GM18498 (cell line): Measurements from ENCODE around the gene AMFR.
A peak's percentile ranks its signal among the peaks of the same experiment; 100 is the strongest.

Experiments used
- ATAC-seq: cut with Tn5 transposase; IDR thresholded peaks from one replicate; pipeline ENCODE4 v1.9.1; 2021; ENCODE audit warnings: mild to moderate bottlenecking, moderate library complexity; ENCODE audit not compliant: unreplicated experiment

The AMFR gene

GRCh38 chr16:56424791-56425438, 430 bp downstream of the AMFR start:
- peak; percentile 45 for ATAC-seq

DNA sequence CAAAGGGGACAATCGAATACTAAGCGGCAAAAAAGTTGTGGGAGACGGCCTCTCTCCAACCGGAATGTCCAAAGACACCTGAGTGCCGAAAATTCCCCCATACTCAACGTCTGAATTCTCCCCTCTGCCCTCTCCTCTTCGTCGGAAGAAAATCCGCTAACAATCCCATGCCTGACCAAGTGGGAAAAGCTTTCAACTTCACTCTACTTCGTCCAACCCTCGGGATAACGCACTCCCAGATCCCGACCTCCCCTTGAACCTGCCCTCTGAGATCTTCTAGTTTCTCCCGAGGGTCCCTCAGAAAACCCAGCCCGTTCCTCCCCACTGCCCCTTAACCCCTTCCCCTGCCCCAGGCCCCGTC, 961 bp downstream of the AMFR start:
- no peak for ATAC-seq

DNA sequence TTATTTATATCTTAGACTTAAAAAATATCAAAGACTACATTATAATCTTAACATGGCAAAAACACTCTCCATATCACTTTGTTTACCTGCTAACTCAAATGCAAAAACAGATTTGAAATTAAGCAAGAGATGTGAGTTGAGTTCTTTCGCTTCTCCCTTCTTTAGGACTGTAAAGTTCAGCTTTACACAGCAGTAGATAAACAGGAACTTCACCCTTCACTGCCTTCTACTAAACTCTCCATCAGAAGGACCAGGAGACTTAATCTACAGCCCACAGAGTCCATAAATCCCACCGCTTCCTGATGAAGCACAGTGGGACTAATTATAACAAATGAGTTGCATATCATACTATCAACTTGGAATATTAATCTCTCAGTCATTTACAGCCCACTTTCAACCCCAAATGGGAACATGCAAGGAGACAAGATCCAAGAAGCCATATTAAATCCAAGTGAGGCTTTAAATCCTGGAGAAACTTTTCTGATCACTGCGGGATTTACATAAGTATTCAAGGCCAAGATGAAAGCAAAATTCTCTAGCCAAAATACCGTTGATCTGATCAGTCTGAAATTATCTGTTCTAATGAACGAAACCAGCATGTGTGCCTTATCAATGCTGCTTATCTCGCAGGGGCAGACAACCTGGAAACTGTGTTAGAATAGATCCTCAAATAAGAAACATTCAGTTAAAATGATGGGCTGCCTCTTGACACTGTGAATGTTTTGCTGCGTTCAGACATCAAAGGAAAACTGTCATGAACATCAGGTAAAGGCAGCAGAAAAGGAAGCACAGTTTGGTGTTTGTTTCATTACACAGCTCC, 1.6 kb downstream of the AMFR start:
- ATAC-seq, result no peak

- ATAC-seq, result no peak
Observed at GRCh38 chr16:56422896-56423441, 2.4 kb downstream of the AMFR start.

DNA sequence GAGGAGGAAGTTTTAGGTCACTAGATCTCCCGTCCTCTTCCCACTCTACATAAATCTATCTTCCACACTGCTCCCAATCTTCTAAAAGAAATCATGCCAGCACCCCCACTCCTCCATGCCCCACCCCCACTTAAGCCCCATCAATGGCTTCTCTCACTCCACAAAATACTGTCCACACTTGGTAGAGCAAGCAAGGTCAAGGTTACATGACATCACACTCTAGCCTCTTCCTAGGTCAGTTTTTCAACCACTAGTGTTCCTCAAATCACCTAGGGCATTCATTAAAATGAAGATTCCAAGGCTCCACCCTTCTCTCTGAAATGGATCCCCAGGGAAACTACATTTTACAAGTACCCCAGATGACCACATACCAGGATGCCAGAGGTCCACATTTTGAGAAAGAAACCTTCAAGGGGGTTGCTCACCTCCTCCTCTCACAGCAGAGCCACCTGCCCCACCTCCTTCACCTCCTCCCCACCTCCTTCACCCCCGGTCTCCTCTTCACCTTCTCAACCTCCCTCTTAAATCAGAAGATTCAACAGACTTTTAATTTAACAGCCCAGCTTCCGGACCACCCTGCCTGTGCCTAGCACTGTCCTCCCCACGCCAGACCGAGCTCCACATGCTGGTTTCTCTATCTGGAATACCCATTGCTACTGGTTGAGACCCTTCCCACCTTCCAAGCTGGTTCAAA, 3.2 kb downstream of the AMFR start:
- no peak for ATAC-seq

GRCh38 chr16:56421313-56421712, 4.0 kb downstream of the AMFR start:
- no peak for ATAC-seq

GRCh38 chr16:56420613-56421012, 4.7 kb downstream of the AMFR start:
- no peak for ATAC-seq

GRCh38 chr16:56419740-56420548, 5.4 kb downstream of the AMFR start:
- no peak for ATAC-seq

- no peak for ATAC-seq
Observed at GRCh38 chr16:56417138-56417537, 8.2 kb downstream of the AMFR start.

DNA sequence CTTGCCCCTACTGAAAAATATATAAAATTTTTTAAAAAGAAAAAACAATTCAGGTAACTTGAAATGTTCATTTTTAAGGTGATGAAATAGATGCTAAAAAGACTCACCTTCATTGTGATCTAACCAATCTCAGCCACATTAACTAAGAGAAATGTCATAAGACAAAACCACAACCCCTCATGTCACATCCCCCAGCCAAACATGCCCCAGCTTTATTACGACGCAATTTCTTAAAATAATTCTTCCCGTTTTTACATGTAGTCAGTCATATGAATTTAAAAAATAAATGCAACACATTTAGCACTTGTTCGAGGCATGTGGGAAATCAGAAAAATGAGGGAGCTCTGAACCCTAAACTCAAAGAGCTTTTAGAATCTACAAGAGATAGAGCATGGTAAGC, 9.5 kb downstream of the AMFR start:
- no peak for ATAC-seq

- ATAC-seq, result no peak
Observed at GRCh38 chr16:56414366-56414765, 11.0 kb downstream of the AMFR start.

DNA sequence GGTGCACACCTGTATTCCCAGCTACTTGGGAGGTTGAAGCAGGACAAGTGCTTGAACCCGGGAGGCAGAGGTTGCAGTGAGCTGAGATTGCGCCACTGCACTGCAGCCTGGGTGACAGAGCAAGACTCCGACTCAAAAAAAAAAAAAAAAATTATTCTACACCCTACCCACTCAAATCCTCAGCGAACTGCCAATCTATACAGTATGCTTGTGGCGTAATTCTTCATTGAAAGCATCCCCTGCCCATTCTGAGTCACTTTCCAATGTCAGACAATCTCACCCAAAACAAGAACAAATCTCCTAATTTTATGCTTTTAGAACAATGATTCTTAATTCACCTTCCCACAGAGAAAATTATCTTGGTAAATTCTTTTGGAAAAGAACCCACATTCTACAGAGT, 12.0 kb downstream of the AMFR start:
- ATAC-seq, result no peak

DNA sequence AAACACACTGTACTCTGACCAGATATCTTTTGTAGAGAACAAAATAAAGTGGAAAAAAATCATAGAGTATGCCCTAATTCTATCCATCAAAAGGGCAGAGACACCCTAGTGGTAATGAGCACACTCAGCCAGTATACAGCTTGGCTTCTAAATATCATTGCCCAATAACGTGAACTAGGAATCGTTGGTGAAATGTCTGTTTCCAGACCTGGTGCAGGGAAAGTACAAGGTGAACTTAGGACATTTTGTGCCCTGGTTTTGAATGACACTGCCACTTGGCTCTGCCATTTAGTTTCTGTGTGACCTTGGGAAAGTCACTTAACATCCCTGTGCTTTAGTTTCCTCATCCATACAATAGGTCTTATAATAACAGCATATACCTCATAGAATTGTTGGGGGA, 13.7 kb downstream of the AMFR start:
- no peak for ATAC-seq

GRCh38 chr16:56411123-56411522, 14.2 kb downstream of the AMFR start:
- no peak for ATAC-seq

- ATAC-seq, result no peak
Observed at GRCh38 chr16:56409195-56409594, 16.1 kb downstream of the AMFR start.

GRCh38 chr16:56408379-56409098, 16.8 kb downstream of the AMFR start:
- no peak for ATAC-seq

- no peak for ATAC-seq
Observed at GRCh38 chr16:56405977-56406672, 19.2 kb downstream of the AMFR start.

GRCh38 chr16:56401482-56401881, 23.9 kb downstream of the AMFR start:
- no peak for ATAC-seq

GRCh38 chr16:56400458-56400857, 24.9 kb downstream of the AMFR start:
- no peak for ATAC-seq

DNA sequence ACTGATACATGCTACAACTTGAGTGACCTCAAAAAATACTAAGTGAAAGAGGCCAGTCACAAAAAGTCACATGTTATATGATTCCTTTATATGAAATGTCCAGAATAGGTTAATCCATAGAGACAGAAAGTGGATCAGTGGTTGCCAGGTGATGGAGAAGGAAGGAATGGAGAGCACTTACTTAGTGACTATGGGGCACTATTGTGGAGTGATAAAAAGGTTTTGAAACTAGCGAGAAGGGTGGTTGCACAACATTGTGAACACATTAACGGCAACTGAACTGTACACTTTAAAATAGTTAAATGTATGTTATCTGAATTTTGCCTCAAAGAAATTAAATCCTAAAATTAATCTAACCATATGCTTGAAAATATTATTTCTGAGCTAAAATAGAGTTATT, 25.9 kb downstream of the AMFR start:
- no peak for ATAC-seq
